ENCODE measurements around the gene DHTKD1. TPM values are rescaled to one million over a fixed set of nuclear protein-coding genes. Genes with fewer than 3 reads are reported as not detected.

Gene DHTKD1
- total RNA-seq, 2 donors from 2014 or later = 33.4 to 59.2 TPM

GRCh38 chr10:12051241-12051640 is 17.5 kb upstream of the DHTKD1 start:
- Histone ChIP-seq H3K9me3 (no peaks in the 10 kb centered on the region), H3K36me3 (no peaks in the 10 kb centered on the region), H3K27me3 (replicated peaks; ENCODE audit: insufficient read depth) (no peaks in the 10 kb centered on the region), H3K4me1 (replicated peaks) (no peaks in the 10 kb centered on the region), H3K27ac (no peak overlapping the region), H3K4me3 (no peak overlapping the region)
- intact Hi-C loops (cut with DNase I) = no loop called here
- no peak for DNase-seq (ENCODE audit: low spot score)
- TF ChIP-seq POLR2A (IDR thresholded peaks at IDR 0.05) (no peak), CTCF (IDR thresholded peaks at IDR 0.05) (no peak), POLR2AphosphoS5 (IDR thresholded peaks at IDR 0.05) (no peak)
- WGBS = 60% methylated on average over 4 of the region's 4 CpGs

- TF ChIP-seq POLR2AphosphoS5 (IDR thresholded peaks at IDR 0.05) (no peak), POLR2A (IDR thresholded peaks at IDR 0.05) (no peak), CTCF (IDR thresholded peaks at IDR 0.05) (no peak)
- WGBS = 95% methylated on average over 5 of the region's 5 CpGs
- no peak overlapping the region for H3K4me3 ChIP-seq
- no peak overlapping the region for H3K27ac ChIP-seq
- H3K27me3 ChIP-seq (replicated peaks; ENCODE audit: insufficient read depth) = no peaks in the 10 kb centered on the region
- H3K4me1 ChIP-seq (replicated peaks) = no peaks in the 10 kb centered on the region
- intact Hi-C loops (cut with DNase I) = no loop called here
- DNase-seq (ENCODE audit: low spot score) = no peak
- H3K36me3 ChIP-seq = no peaks in the 10 kb centered on the region
- H3K9me3 ChIP-seq = no peaks in the 10 kb centered on the region
Measured at GRCh38 chr10:12055732-12056131, 13.0 kb upstream of the DHTKD1 start.

GRCh38 chr10:12056748-12057147 is 12.0 kb upstream of the DHTKD1 start:
- Histone ChIP-seq H3K9me3 (no peaks in the 10 kb centered on the region), H3K27me3 (replicated peaks; ENCODE audit: insufficient read depth) (no peaks in the 10 kb centered on the region), H3K4me1 (replicated peaks) (no peaks in the 10 kb centered on the region), H3K4me3 (no peak overlapping the region), H3K27ac (no peak overlapping the region), H3K36me3 (no peaks in the 10 kb centered on the region)
- TF ChIP-seq POLR2AphosphoS5 (IDR thresholded peaks at IDR 0.05) (no peak), CTCF (IDR thresholded peaks at IDR 0.05) (no peak), POLR2A (IDR thresholded peaks at IDR 0.05) (no peak)
- 66% methylated on average over 4 of the region's 4 CpGs for WGBS
- intact Hi-C loops (cut with DNase I) = no loop called here
- DNase-seq (ENCODE audit: low spot score) = no peak

GRCh38 chr10:12061124-12061523 is 7.6 kb upstream of the DHTKD1 start:
- WGBS = 60% methylated on average over 4 of the region's 4 CpGs
- intact Hi-C loops (cut with DNase I) = no loop called here

More at GRCh38 chr10:12061124-12061523, 7.6 kb upstream of the DHTKD1 start:
- Histone ChIP-seq H3K27ac (no peak overlapping the region), H3K36me3 (no peaks in the 10 kb centered on the region), H3K4me3 (no peak overlapping the region), H3K4me1 (replicated peaks) (no peaks in the 10 kb centered on the region), H3K27me3 (replicated peaks; ENCODE audit: insufficient read depth) (no peaks in the 10 kb centered on the region), H3K9me3 (no peaks in the 10 kb centered on the region)
- TF ChIP-seq POLR2AphosphoS5 (IDR thresholded peaks at IDR 0.05) (no peak), CTCF (IDR thresholded peaks at IDR 0.05) (no peak), POLR2A (IDR thresholded peaks at IDR 0.05) (no peak)
- no peak for DNase-seq (ENCODE audit: low spot score)
